ENCODE data around the gene ABLIM1.

ABLIM1 gene

GRCh38 chr10:114541797-114542160 is 116.3 kb downstream of the ABLIM1 start:
- no peak for DNase-seq

DNA sequence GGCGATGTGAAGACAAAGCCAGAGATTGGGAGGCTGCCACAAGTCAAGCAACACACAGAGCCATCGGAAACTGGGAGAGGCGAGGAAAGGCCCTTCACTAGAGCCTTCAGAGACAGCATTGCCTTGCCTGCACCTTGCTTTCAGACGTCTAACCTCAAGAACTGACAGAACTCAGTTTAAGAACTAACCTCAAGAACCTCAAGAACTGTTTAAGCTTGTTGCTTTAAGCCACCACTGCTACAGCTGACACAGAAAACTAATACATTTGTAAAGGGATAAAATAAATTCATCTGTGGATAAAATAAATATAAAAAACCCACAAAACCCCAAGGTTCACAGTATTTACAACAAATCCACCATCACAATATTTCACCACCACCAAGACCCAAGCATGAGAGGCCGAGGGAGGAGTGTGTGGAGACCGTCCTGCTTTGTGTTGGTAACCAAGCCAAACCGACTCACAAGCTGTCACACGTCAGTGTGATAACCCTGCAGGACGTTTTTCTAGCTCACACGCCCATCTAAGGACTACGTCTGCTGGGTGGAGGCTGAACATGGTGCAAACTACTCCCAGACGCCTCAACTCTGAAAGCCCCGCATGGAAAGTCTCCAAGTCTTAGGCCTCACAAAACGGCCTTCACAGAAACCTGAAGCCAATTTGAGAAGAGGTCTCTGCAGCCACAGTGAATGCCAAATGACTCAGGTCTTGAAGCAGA is 116.8 kb downstream of the ABLIM1 start:
- no peak for DNase-seq

- no peak for DNase-seq
Measured at GRCh38 chr10:114540236-114540635, 117.8 kb downstream of the ABLIM1 start.

DNA sequence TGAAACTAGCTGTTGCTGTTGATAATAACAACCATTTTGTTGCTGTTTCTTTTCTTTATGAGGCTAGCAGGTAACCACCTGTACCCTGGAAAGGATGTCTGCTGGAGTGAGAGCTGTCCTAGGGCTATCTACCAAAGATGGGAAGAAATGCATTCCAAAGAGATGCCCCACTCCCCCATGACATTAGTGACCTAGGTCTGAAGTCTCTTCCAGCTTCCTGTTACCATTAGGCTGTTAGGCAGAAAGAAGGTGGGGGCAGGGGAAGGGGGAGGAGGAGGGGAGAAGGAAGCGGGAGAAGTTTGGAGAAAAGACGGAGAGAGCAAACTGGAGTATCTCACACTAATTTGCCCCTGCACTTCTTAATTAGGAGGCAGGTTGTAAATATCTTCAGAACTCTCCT is 118.5 kb downstream of the ABLIM1 start:
- DNase-seq = no peak

DNA sequence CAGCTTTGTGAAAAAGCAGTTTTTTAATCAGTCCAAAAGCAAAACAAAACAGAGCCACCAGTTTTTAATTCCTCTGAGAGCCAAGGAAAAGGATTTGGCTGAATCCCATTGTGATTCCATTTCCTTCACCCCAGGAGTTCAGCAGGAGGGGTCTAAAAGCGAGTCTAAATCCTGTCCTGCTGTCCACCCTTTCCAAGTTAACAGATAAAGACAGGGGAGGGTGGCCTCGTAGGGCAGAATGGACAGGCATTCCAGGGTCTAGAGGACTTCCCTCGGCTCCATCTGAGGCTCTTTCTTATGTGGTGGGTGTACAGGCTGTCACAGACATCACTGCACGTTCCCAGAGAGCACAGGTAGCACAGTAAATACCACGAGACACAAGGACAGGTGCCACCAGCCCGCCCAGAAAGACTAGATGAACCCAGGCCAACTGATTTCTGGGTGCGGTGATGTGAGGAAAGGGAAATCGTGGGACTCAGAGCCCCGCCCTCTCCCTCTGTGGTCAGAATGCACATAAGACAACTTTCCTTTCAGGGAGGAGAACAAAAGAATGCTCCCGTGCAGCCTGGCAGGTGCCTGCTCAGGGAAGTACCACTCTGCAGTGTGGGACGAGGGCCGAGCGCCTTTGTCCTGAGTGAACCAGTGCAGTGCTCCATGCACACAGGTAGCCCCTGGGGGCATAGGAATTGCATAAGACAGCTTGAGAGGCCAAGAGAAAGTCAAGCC is 119.7 kb downstream of the ABLIM1 start:
- DNase-seq = peak; percentile 16

DNA sequence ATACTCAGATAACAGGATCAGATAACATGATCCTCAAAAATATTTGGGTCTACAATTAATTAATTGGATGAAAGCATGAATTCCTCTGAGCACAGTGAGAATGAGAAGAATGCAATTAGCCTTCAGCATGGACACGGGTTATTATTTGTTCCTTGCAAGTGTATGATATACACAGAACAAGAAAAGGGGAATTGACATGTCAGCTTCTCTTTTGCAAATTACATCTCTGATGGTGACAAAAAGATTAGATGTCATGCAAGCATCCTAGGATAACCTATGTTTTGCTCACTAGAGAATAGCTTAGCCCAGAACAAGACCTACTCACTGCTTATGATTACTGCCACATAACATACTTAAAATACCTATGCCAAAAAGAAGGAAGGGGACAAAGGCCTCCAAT is 120.3 kb downstream of the ABLIM1 start:
- no peak for DNase-seq

DNA sequence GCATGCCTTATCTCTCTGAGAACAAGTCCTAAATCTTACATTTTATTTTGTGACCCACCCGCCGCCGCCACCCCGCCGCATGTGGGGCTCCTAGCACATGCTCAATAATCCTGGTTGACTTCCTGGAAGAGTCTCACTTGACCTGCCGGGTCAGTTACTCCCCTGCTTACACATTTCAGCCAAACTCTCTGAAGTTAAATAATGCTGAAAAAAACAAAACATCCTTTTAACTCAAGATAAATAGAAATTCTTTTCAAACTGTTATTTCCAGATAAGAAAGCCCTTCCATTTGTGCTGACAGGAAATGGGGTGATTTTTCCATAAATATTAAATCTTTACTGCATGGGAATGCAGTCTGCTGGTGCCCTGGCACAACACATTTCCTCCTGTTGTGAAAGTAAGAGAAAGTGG is 123.5 kb downstream of the ABLIM1 start:
- no peak for DNase-seq

GRCh38 chr10:114532226-114532625 is 125.8 kb downstream of the ABLIM1 start:
- DNase-seq = no peak

DNA sequence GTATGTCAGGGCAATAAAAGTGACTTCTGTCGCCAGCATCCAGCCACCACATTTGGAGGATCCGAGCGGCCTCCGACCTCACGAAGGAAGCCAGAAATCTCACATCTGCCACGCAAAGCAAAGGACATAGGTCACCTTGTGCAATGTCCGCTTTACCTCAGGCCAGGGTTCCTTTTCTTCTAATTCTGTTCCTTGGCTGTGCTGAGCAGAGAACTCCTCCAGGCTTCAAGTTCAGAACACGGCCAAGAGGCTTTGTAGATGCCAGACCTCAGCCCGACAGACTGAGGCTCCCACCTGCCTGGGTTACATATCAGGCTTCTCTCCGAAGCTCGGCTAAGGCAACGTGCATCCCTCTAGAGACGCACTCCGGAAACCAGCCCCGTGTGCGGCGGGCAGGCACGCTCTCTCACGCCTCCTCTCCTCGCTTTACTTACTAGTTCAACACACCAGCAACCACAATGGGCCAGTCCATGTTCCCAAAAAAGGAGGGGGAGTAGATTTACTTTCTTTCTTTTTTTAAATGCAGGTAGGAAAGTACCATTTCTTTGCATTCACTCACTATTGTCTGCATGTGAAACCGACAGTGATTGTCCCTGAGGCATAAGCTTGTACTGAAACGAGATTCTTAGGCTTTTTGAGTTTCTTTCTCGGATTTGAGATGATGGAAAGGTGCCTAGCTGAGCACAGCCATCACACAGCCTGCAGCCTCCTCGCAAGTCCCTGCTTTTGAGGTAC is 131.4 kb downstream of the ABLIM1 start:
- peak; percentile 52 for DNase-seq

DNA sequence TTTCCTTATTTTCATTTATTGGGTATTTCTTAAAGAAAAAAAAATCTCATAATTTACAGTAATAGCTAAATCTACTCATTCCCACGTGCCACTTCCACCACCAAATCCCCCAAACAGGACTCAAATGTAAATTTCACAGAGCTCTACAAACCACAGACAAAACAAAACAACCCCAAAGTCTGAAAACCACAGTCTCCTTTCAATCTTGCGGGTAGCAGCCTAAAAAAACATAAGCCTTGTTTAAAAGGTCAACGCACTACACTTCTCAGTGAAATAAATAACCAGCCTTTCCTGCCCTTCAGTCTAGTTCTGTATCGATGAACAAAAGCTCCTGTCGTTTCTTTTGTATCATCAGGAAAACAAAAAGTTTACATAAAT is 132.0 kb downstream of the ABLIM1 start:
- no peak for DNase-seq

DNA sequence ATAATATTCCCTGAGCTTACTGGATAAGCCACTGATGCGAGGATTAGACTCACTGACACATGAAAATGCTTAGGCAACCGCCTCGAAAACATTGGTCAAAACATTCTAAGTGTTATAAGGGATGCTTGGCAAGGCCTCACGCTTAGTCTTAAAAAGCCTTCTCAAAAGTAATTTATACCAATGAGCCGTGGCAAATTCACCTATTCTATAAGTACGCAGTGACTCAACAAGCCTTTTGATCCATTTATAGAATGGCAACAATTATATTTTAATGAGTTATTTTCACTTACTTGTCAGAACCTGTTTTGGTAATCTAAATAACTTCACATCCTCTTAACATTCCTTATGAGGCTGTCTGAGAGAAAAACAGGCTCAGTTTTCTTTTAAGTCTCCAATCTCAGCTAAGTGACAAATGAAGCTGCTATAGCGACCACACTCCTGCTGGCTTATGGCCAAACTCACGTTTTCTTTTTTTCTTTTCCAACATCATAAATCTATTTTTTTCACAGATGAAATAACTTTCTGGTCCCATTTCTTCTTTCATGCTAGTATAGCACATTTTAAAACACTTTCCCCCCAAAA is 132.6 kb downstream of the ABLIM1 start:
- no peak for DNase-seq

GRCh38 chr10:114523876-114524275 is 134.2 kb downstream of the ABLIM1 start:
- no peak for DNase-seq

- no peak for DNase-seq
Measured at GRCh38 chr10:114521255-114521654, 136.8 kb downstream of the ABLIM1 start.

DNA sequence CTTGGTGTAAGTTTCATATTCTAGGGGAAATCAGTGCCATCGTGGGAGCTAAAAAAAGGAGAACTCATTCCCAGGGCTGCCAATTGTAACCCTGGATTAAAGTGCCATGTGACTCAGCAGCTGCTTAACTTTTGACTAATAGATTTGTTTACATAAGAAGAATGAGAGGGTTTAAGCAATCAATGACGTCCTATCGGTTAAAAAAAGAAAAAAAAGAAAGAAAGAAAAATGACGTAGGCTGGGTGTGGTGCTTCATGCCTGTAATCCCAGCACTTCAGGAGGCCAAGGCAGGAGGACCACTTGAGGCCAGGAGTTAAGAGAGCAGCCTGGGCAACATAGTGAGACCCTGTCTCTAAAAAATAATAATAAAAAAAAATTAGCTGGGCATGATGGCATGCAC is 137.6 kb downstream of the ABLIM1 start:
- no peak for DNase-seq

- DNase-seq = no peak
Measured at GRCh38 chr10:114519756-114520293, 138.2 kb downstream of the ABLIM1 start.

DNA sequence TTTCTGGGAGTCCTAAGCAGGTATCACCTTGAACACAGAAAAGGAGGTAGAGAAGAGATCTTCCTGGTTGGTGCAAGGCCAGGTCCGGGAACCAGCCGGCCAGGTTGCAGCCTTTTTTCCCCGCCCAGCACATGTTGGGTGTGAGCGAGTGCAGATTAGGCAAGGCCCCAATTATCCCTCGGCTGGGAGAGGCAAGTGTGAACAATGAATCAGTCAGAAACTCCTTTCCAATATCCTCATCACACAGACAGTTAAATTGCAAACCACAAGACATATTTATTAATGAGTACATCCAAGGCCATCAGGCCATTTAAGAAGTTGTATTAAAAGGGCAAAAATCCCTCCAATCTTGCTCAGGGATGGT is 138.8 kb downstream of the ABLIM1 start:
- no peak for DNase-seq

DNA sequence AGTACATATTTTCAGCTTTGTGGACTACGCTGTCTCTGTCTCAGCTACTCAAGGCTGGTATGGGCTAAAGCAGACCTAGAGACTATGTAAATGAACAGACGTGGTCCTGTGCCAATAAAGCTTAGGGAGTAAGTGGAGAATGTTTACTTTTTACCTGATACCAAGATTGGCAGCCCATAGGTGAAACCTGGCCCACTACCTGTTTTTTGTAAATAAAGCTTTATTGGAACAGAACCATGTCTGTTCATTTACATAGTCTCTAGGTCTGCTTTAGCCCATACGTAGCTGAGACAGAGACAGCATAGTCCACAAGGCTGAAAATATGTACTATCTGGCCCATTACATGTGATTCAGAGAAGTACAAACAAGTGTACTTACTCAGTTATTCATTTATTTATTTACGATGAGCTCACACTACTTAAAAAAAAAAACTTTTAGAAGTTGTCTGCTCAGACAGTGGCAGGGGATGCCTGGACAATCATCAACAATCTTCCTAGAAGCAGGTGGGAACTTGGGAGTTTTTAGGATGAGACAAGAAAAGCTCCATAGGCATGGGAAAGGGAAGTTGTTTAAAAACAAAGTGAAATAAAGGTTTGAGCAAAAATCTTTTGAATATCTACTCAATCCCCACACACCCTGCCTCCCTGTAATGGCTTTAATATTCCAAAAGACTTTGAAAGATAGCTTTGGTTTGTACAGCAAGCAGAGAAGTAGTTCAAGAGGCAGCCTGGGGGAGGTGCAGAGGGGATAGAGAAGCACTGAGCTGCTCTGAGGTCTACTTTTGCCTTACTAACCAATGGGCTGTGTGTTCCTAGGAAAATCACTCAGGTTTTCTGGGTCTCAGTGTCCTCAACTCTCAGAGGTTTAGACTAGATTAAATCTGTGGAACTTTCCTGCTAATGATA is 139.4 kb downstream of the ABLIM1 start:
- DNase-seq = peak; percentile 43

GRCh38 chr10:114517368-114518250 is 140.5 kb downstream of the ABLIM1 start:
- no peak for DNase-seq

DNA sequence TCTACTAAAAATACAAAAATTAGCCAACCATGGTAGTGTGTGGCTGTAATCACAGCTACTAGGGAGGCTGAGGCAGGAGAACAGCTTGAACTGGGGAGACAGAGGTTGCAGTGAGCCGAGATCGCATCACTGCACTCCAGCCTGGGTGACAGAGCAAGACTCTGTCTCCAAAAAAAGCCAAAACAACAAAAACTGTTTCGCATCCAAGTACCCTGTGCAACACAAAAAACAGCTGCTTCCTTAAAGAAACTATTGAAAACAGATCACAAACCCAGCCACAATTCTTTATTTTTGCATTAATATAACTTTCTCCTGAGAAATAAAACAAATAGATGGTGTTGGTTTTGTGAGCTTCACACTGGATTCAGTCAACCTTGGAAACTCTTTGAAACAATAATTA is 141.7 kb downstream of the ABLIM1 start:
- no peak for DNase-seq

DNA sequence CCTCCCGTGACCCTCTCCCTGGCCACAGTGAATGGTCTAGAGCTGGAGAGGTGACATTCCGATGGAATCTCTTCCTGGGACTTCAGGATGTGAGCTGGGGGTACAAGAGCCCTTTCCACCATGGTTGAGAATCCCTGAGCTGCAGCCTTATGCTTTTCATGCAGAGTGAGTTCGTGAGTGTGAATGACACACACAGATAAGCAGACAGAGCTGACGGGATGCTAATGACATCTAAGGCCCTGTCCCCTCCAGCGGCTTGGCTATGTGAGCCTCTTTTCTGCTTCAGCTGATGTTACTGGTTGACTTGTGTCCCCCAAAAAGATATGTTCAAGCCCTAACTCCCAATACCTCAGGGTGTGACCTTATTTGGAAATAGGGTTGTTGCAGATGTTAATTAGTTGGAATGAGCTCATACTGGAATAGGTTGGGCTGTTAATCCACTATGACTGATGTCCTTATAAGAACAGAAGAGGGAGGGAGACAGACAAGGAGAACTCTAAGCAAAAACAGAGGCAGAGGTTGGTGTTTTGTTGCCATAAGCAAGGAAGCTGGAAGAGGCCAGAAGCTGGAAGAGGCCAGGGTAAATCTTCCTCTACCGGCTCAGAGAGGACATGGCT is 142.7 kb downstream of the ABLIM1 start:
- no peak for DNase-seq

GRCh38 chr10:114513381-114513792 is 144.7 kb downstream of the ABLIM1 start:
- DNase-seq = no peak
